HCT116 (cell line): Measurements from ENCODE around the gene THAP2. TPM values are rescaled to one million over a fixed set of nuclear protein-coding genes. Genes with fewer than 3 reads are reported as not detected.
"Not testable (repeated sequence)": the region's sequence is repeated elsewhere in the genome, so short reads cannot be mapped to it uniquely, and the experiment has no call there.

Source experiments
- ATAC-seq: fragments of 200-7000 bp; cut with Tn5 transposase; 2 replicates; pipeline ENCODE4 v1.9.1; 2020; ENCODE audit warnings: mild to moderate bottlenecking, moderate library complexity
- BruUV-seq: library from RNA; stranded (reverse); fragments of 400-500 nt; replicated peaks from 2 replicates; lab custom pipeline; 2021; lab: Mats Ljungman, UMichigan
- CTCF ChIA-PET: fragments of 300-600 bp; sonication (Branson Sonifier 250); formaldehyde crosslinking; loops from one replicate; lab custom pipeline; 2021; ENCODE audit warnings: antibody characterized with exemption; lab: Charles Lee
- POLR2A ChIA-PET: fragments of 300-600, 350-600 bp; sonication (Branson Sonifier 250); formaldehyde crosslinking; loops from one replicate; lab custom pipeline; 2021; ENCODE audit warnings: antibody characterized with exemption; lab: Charles Lee
- RAD21 ChIA-PET, 2 experiments: fragments of 300-600 bp; sonication (Branson Sonifier 250); formaldehyde crosslinking; loops; one replicate each; lab custom pipeline; 2023; ENCODE audit warnings: low total read pairs in 2 of 2; ENCODE audit not compliant: uncharacterized antibody in 2 of 2, unreplicated experiment in 2 of 2, low non-redundant PET in 1 of 2; lab: Charles Lee
- DNase-seq: peaks from one replicate; pipeline ENCODE4 v3.0.0-alpha.2; 2010; ENCODE audit warnings: low read depth, low spot score
- H2AFZ ChIP-seq: fragments of 200-600 bp; shearing (Covaris generic), sonication (generic); 2 replicates; pipeline ENCODE4 v1.6.1; 2017; ENCODE audit warnings: low read depth, mixed run types, mixed read lengths, antibody characterized with exemption, low read length; ENCODE audit not compliant: poor library complexity, severe bottlenecking
- H3K27ac ChIP-seq: 2 replicates; pipeline ENCODE4 v1.5.1; 2012; ENCODE audit warnings: low read depth, low read length
- H3K27me3 ChIP-seq: fragments of 200-600 bp; sonication (generic); 2 replicates; pipeline ENCODE4 v1.6.1; 2016; ENCODE audit warnings: mixed run types, low read length, mixed read lengths; ENCODE audit not compliant: insufficient read depth
- H3K36me3 ChIP-seq, 2 experiments: fragments of 200-500 bp in 1 of 2; fragments of 200-600 bp in 1 of 2; sonication (Bioruptor generic) in 1 of 2; sonication (generic) in 1 of 2; 2 replicates each; pipeline versions ENCODE4 v1.5.1 to v1.6.1; 2014 to 2016; ENCODE audit warnings: low read length in 2 of 2, inconsistent platforms in 1 of 2, mixed read lengths in 1 of 2, mixed run types in 1 of 2; ENCODE audit not compliant: insufficient read depth in 2 of 2, control insufficient read depth in 1 of 2
- H3K4me1 ChIP-seq, 2 experiments: fragments of 200-600 bp in 1 of 2; sonication (generic) in 1 of 2; 2 replicates each; pipeline versions ENCODE4 v1.5.1 to v1.6.1; 2012 to 2017; ENCODE audit warnings: low read length in 2 of 2, inconsistent platforms in 1 of 2, mild to moderate bottlenecking in 1 of 2, mixed read lengths in 1 of 2, mixed run types in 1 of 2, moderate library complexity in 1 of 2; ENCODE audit not compliant: insufficient read depth in 2 of 2, control insufficient read depth in 1 of 2
- H3K4me2 ChIP-seq: fragments of 200-600 bp; sonication (generic); 2 replicates; pipeline ENCODE4 v1.6.1; 2017; ENCODE audit warnings: mixed run types, low read length, mixed read lengths
- H3K4me3 ChIP-seq, 2 experiments: fragments of 200-600 bp in 1 of 2; sonication (generic) in 1 of 2; replicated peaks in 1 of 2; 2 replicates each; pipeline ENCODE4 v1.5.1; 2011 to 2016; ENCODE audit warnings: low read length in 2 of 2, control low read depth in 1 of 2, low read depth in 1 of 2, mild to moderate bottlenecking in 1 of 2, mixed read lengths in 1 of 2, mixed run types in 1 of 2
- H3K79me2 ChIP-seq: fragments of 200-600 bp; sonication (generic); 2 replicates; pipeline ENCODE4 v1.6.1; 2017; ENCODE audit warnings: mild to moderate bottlenecking, mixed run types, low read length, moderate library complexity, mixed read lengths; ENCODE audit not compliant: insufficient read depth
- H3K9ac ChIP-seq: fragments of 200-600 bp; sonication (generic); 2 replicates; pipeline ENCODE4 v1.6.1; 2016; ENCODE audit warnings: low read length, mixed read lengths
- H3K9me2 ChIP-seq: fragments of 200-600 bp; sonication (generic), shearing (Covaris generic); 2 replicates; pipeline ENCODE4 v1.6.1; 2017; ENCODE audit warnings: mixed run types, mild to moderate bottlenecking, moderate library complexity; ENCODE audit not compliant: insufficient read depth
- H3K9me3 ChIP-seq, 2 experiments: fragments of 200-500 bp in 1 of 2; fragments of 200-600 bp in 1 of 2; sonication (Bioruptor generic) in 1 of 2; sonication (generic) in 1 of 2; 2 replicates each; pipeline ENCODE4 v1.6.1; 2014 to 2017; ENCODE audit warnings: low read length in 2 of 2, mixed read lengths in 2 of 2, inconsistent platforms in 1 of 2, low read depth in 1 of 2, mild to moderate bottlenecking in 1 of 2, mixed run types in 1 of 2, moderate library complexity in 1 of 2; ENCODE audit not compliant: control insufficient read depth in 1 of 2, insufficient read depth in 1 of 2
- H4K20me1 ChIP-seq: fragments of 200-600 bp; sonication (generic), shearing (Covaris generic); 2 replicates; pipeline ENCODE4 v1.6.1; 2017; ENCODE audit warnings: mixed run types, mild to moderate bottlenecking, moderate library complexity; ENCODE audit not compliant: insufficient read depth
- ATF3 ChIP-seq: IDR thresholded peaks from 2 replicates; pipeline ENCODE4 v1.6.1; 2012
- CBX3 ChIP-seq: IDR thresholded peaks from 2 replicates; pipeline ENCODE4 v1.6.1; 2012; ENCODE audit warnings: low read depth
- CEBPB ChIP-seq: IDR thresholded peaks from 2 replicates; pipeline ENCODE4 v1.6.1; 2012; ENCODE audit warnings: low read depth
- EGR1 ChIP-seq: IDR thresholded peaks from 2 replicates; pipeline ENCODE4 v1.6.1; 2012; ENCODE audit warnings: low read depth
- ELF1 ChIP-seq: IDR thresholded peaks from 2 replicates; pipeline ENCODE4 v1.6.1; 2012; ENCODE audit warnings: low read depth, borderline replicate concordance
- JUND ChIP-seq: IDR thresholded peaks from 2 replicates; pipeline ENCODE4 v1.6.1; 2012
- MAX ChIP-seq: IDR thresholded peaks from 2 replicates; pipeline ENCODE4 v1.6.1; 2012
- POLR2A ChIP-seq: IDR thresholded peaks from 2 replicates; pipeline ENCODE4 v1.7.0; 2011; ENCODE audit warnings: borderline replicate concordance; ENCODE audit not compliant: insufficient read depth, insufficient read length; ENCODE audit errors: extremely low read depth
- SP1 ChIP-seq: IDR thresholded peaks from 2 replicates; pipeline ENCODE4 v1.6.1; 2012; ENCODE audit warnings: low read depth
- SRF ChIP-seq: IDR thresholded peaks from 2 replicates; pipeline ENCODE4 v1.6.1; 2012; ENCODE audit warnings: low read depth
- TCF7L2 ChIP-seq: IDR thresholded peaks from 2 replicates; pipeline ENCODE4 v1.7.0; 2011; ENCODE audit warnings: borderline replicate concordance, inconsistent platforms; ENCODE audit not compliant: insufficient read depth, insufficient read length; ENCODE audit errors: extremely low read depth
- YY1 ChIP-seq: IDR thresholded peaks from 2 replicates; pipeline ENCODE4 v1.6.1; 2011; ENCODE audit warnings: low read length, low read depth, moderate library complexity, mild to moderate bottlenecking; ENCODE audit not compliant: insufficient replicate concordance; ENCODE audit errors: extremely low read depth
- ZBTB33 ChIP-seq: IDR thresholded peaks from 2 replicates; pipeline ENCODE4 v1.6.1; 2011; ENCODE audit warnings: mild to moderate bottlenecking, low read length, moderate library complexity; ENCODE audit not compliant: insufficient replicate concordance; ENCODE audit errors: extremely low read depth
- ZFX ChIP-seq: fragments of 450-650 bp; IDR thresholded peaks from 2 replicates; pipeline ENCODE4 v1.6.1; 2017
- ZNF274 ChIP-seq: fragments of 200-500 bp; sonication (Bioruptor generic); IDR thresholded peaks from 2 replicates; pipeline ENCODE4 v1.6.1; 2014; ENCODE audit warnings: mild to moderate bottlenecking, low read depth, low read length, inconsistent platforms
- intact Hi-C: fragments of 100-400 bp; cut with micrococcal nuclease; formaldehyde crosslinking; loops from 2 replicates; pipeline ENCODE4 v1.10.0; 2022
- total RNA-seq: library from RNA; stranded (reverse); gene quantifications from one replicate; pipeline ENCODE4 v1.2.1, GENCODE V29; 2021; ENCODE audit not compliant: unreplicated experiment

Gene THAP2
- total RNA-seq, 1 experiment from 2014 or later: 3.7 TPM

GRCh38 chr12:71685914-71686657, 22.0 kb downstream of the THAP2 start, which contains the start of gene TMEM19 (continued):
- TF ChIP-seq ZFX (peak; percentile 79), CEBPB (no peak), YY1 (no peak), JUND (peak; percentile 21; the same call in 1 of the 2 replicates), SP1 (peak; percentile 57; the same call in 1 of the 2 replicates), ZBTB33 (no peak), CBX3 (peak; percentile 30; the same call in 1 of the 2 replicates), MAX (peak; percentile 95), POLR2A (peak; percentile 78), ZNF274 (no peak)

GRCh38 chr12:71686658-71687025, 22.5 kb downstream of the THAP2 start:
- no peaks in the 10 kb centered on the region for H3K27me3 ChIP-seq
- no peaks in the 10 kb centered on the region for H4K20me1 ChIP-seq
- no peaks in the 10 kb centered on the region for H3K9me3 ChIP-seq
- peak overlapping the region; percentile 87 for H3K4me2 ChIP-seq
- no peaks in the 10 kb centered on the region for H3K9me2 ChIP-seq
- H3K4me3 ChIP-seq: peak overlapping the region; percentile 61 to 69
- ChIA-PET CTCF (interaction anchor here (1.5 to 2.2 kb wide), 3 partner anchors 10 to 60 kb away, joined by 4 to 19 read pairs (median 8); partner anchors contain the start of genes THAP2 and ZFC3H1), POLR2A (interaction anchor here (0.9 to 2.8 kb wide), 5 partner anchors 9 to 60 kb away, joined by 3 to 19 read pairs (median 5); partner anchors contain the start of genes THAP2 and ZFC3H1), RAD21 (no interaction called here)
- TF ChIP-seq ELF1: 0 out of 2 replicates have a peak, but pooled peaks have one; percentile 3
- TF ChIP-seq ATF3: no peak
- TF ChIP-seq SP1: no peak
- TF ChIP-seq EGR1: no peak
- no peak for TF ChIP-seq SRF
- no peak for TF ChIP-seq TCF7L2
- H3K9ac ChIP-seq: peak overlapping the region; percentile 69
- no peaks in the 10 kb centered on the region for H3K36me3 ChIP-seq
- intact Hi-C loops: no loop called here
- no peaks in the 10 kb centered on the region for H3K79me2 ChIP-seq
- DNase-seq (no peak), ATAC-seq (no peak)
- H3K27ac ChIP-seq: peak overlapping the region; percentile 84
- BruUV-seq: TSS peak; percentile 83
- H2AFZ ChIP-seq: peak overlapping the region; percentile 47
- H3K4me1 ChIP-seq: peaks cover 0 to 19% of the 10 kb centered on the region in 2 experiments; a peak in 2 of 4 replicates

- H2AFZ ChIP-seq, POLR2A ChIA-PET, H3K27me3 ChIP-seq, H3K9me2 ChIP-seq, H3K9ac ChIP-seq, H3K79me2 ChIP-seq, H3K36me3 ChIP-seq, ATAC-seq, H3K27ac ChIP-seq, DNase-seq, CTCF ChIA-PET, BruUV-seq, RAD21 ChIA-PET, intact Hi-C loops, H4K20me1 ChIP-seq, H3K9me3 ChIP-seq: not testable (repeated sequence)
- Histone ChIP-seq H3K4me1 (peaks cover 0 to 19% of the 10 kb centered on the region in 2 experiments; a peak in 2 of 4 replicates), H3K4me3 (peak overlapping the region; percentile 61 to 69; a peak in 2 of 4 replicates), H3K4me2 (peak overlapping the region; percentile 87)
Measured at GRCh38 chr12:71687172-71687571, 23.1 kb downstream of the THAP2 start.
